HAP-1 (cell line): ENCODE measurements around the gene MAGI2.

Source experiments
- DNase-seq, 2 experiments: peaks; one replicate each; pipeline ENCODE4 v3.0.0-alpha.2; 2016 to 2020; ENCODE audit warnings: low spot score in 2 of 2
- H3K27me3 ChIP-seq: fragments of 250-450 bp; sonication (Bioruptor Pico); 2 replicates; pipeline ENCODE4 v1.5.1; 2020; ENCODE audit warnings: low read depth, mild to moderate bottlenecking, moderate library complexity
- H3K36me3 ChIP-seq: fragments of 250-450 bp; sonication (Bioruptor Pico); replicated peaks from 2 replicates; pipeline ENCODE4 v1.5.1; 2020; ENCODE audit warnings: mild to moderate bottlenecking
- H3K4me1 ChIP-seq: fragments of 250-450 bp; sonication (Bioruptor Pico); 2 replicates; pipeline ENCODE4 v1.5.1; 2020; ENCODE audit warnings: mild to moderate bottlenecking
- H3K4me3 ChIP-seq: fragments of 250-450 bp; sonication (Bioruptor Pico); 2 replicates; pipeline ENCODE4 v1.5.1; 2020; ENCODE audit warnings: mild to moderate bottlenecking, moderate library complexity
- H3K9me3 ChIP-seq: fragments of 250-450 bp; sonication (Bioruptor Pico); 2 replicates; pipeline ENCODE4 v1.5.1; 2020; ENCODE audit warnings: mild to moderate bottlenecking, moderate library complexity
- in situ Hi-C: fragments of 300-500 bp; cut with MboI; formaldehyde crosslinking; loops from 3 replicates; pipeline ENCODE4 v1.14.3; 2020; ENCODE audit warnings: low sequenced_read_pairs, inconsistent platforms, mixed read lengths

Gene MAGI2

DNA sequence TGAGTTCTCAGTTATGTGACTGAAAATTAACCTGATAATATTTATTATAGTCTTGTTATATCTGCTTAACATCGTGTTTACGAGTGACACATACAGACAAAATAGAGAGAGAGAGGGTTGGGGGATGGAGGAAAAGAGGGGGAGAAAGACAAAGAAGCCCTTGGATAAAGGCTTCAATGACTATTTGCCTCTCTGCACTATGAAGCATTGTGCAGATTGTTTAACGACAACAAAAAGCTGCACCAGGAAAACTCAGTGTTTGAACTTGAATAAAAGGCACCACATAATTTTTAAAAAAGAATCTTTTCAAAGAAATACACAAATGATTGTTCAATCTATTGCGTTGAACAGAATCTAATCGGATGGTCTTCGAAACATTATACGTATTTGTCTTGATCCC is 27.8 kb downstream of the MAGI2 start:
- Histone ChIP-seq H3K4me1 (no peaks in the 10 kb centered on the region), H3K27me3 (no peaks in the 10 kb centered on the region), H3K36me3 (no peaks in the 10 kb centered on the region), H3K9me3 (no peaks in the 10 kb centered on the region), H3K4me3 (no peak overlapping the region)
- in situ Hi-C loops = no loop called here
- no peak for DNase-seq

DNA sequence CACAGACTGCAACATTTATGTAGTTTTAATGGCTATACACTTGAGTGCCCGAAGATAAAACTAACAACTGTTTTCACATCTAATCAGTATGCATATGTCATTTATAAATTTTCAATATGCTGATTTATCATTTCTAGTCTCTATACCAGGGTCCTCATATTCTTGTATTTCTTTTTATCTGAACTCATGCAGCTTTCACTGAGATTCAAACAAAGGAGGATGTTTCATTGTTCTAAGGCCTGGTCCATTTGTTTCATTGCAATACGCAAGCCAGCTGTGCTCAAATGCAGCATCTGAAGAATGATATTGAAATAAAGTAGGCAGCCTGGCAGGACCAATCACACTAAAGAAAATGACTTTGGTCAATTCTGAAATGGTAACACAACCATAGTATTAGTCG is 31.7 kb downstream of the MAGI2 start:
- Histone ChIP-seq H3K4me1 (no peaks in the 10 kb centered on the region), H3K27me3 (no peaks in the 10 kb centered on the region), H3K9me3 (no peaks in the 10 kb centered on the region), H3K36me3 (no peaks in the 10 kb centered on the region), H3K4me3 (no peak overlapping the region)
- in situ Hi-C loops = no loop called here
- no peak for DNase-seq

DNA sequence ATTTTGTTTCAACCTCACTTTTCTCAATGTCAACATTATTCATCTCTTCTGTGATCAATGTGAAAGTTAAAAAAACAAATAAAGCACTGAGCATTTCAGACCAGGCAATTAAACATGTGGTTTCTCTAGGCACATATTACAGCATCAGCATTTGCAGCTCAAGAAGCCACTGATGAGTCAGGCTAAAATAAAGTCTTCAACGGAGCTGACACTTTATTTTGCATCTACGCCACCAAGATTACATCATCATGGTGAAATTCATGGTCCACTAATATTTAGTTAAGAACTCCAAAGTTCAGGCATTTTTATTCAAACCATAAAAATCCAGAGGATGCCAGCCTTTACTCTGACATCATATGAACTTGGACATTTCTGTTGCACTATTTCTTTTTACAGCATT is 33.0 kb downstream of the MAGI2 start:
- no peaks in the 10 kb centered on the region for H3K27me3 ChIP-seq
- no peaks in the 10 kb centered on the region for H3K36me3 ChIP-seq
- no peak overlapping the region for H3K4me3 ChIP-seq
- no peak for DNase-seq
- H3K9me3 ChIP-seq = no peaks in the 10 kb centered on the region
- no peaks in the 10 kb centered on the region for H3K4me1 ChIP-seq
- in situ Hi-C loops = no loop called here

DNA sequence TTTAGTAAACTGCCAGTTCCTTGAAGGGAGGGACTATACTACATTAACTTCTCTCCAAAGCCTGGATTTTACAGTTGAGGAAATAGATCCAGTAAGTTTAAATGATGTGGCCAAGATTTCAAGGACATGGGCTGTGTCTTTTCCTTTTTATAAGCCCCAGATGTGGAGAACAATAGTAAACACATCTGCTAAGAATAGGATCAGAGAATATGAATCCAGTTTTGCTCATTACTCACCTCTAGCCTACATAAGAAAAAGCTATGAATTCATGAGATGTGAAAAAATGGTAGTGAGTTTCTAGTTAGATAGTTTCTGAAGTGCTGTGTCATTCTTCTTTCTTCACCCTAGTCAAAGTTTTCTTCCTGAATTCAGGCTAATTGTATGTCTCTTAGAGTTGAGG is 38.6 kb downstream of the MAGI2 start:
- H3K27me3 ChIP-seq = no peaks in the 10 kb centered on the region
- in situ Hi-C loops = no loop called here
- H3K4me1 ChIP-seq = no peaks in the 10 kb centered on the region
- DNase-seq = no peak
- no peak overlapping the region for H3K4me3 ChIP-seq
- no peaks in the 10 kb centered on the region for H3K36me3 ChIP-seq
- no peaks in the 10 kb centered on the region for H3K9me3 ChIP-seq

DNA sequence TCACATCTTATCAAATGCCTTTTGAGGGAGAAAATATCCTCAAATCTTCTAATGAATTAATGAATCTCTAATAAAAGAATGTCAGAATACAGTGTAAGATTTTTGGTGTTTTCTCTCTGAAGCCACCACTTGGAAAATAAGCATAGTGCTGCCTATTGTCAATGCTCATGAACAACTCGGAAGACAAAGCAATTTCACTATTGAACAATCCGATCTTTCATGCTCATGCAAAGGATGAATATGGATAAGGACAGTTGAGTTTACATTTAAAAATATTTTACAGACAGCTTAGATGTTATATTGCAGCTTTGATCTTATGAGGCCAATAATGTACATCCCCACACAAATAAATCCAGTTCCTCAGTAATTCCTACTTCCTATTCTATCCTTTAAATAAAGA is 40.6 kb downstream of the MAGI2 start:
- in situ Hi-C loops = no loop called here

DNA sequence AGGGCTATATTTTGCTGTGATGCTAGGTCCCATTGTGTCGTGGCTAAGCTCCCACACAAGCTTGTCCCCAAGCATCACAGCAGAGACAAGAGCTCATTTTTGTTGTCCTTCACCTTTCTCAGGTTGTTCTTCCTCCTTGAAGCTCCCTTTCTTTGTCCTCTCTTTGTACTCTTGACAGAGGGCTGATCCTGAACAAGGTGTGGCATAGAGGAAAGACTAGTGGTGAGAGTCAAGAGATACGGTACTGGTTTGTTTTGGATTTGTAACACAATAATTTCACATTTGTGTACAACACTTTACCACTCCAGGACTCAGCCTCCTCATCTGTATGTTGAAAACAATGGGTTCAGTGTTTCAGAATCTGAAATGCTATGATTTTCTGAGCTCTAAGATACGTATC is 41.0 kb downstream of the MAGI2 start:
- no peak overlapping the region for H3K4me3 ChIP-seq
- H3K36me3 ChIP-seq = no peaks in the 10 kb centered on the region
- H3K27me3 ChIP-seq = no peaks in the 10 kb centered on the region
- no peaks in the 10 kb centered on the region for H3K4me1 ChIP-seq
- H3K9me3 ChIP-seq = no peaks in the 10 kb centered on the region
- DNase-seq = no peak
- in situ Hi-C loops = no loop called here

More for the DNA sequence above, 40.6 kb downstream of the MAGI2 start:
- Histone ChIP-seq H3K27me3 (no peaks in the 10 kb centered on the region), H3K9me3 (no peaks in the 10 kb centered on the region), H3K4me1 (no peaks in the 10 kb centered on the region), H3K4me3 (no peak overlapping the region), H3K36me3 (no peaks in the 10 kb centered on the region)
- no peak for DNase-seq

DNA sequence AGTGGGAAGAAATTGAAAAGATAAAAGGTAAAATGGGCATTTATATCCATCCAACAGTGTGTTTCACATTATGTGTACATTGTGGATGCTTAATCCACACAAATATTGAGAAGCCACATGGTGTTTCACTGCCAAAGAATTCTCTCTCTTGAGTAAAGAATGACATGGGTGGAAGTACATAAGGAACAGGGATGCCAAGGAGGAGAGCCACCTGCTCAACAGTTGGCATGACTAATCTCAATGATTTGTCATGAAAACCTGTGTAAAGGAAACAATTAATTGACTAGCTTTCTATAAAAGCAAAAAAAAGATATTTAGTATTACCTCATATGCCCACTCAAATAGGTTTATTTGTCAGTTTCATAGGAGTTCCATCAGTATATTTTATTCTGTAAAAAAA is 43.1 kb downstream of the MAGI2 start:
- in situ Hi-C loops = no loop called here
- no peak for DNase-seq
- Histone ChIP-seq H3K4me1 (no peaks in the 10 kb centered on the region), H3K4me3 (no peak overlapping the region), H3K9me3 (no peaks in the 10 kb centered on the region), H3K27me3 (no peaks in the 10 kb centered on the region), H3K36me3 (no peaks in the 10 kb centered on the region)

DNA sequence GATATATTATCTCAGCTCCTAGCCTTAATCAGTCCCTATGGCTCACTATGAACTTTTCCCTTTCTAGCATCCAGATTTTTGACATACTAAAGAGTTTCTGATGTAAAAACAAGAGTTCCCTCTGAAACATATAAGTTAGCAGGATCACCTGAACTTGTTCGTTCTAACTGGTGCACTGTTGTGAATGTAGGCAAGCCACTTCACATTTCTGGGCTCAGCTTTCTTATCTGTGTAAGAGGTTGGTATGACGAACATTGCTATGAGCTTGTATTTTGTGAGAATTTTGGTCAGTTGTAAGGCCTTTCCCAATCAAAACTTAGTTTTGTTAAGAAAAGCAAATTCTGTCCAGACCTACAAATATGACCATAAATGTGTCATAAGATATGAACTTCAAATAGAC is 46.1 kb downstream of the MAGI2 start:
- Histone ChIP-seq H3K4me3 (no peak overlapping the region), H3K27me3 (no peaks in the 10 kb centered on the region), H3K9me3 (no peaks in the 10 kb centered on the region), H3K4me1 (no peaks in the 10 kb centered on the region), H3K36me3 (no peaks in the 10 kb centered on the region)
- in situ Hi-C loops = no loop called here
- DNase-seq = no peak

DNA sequence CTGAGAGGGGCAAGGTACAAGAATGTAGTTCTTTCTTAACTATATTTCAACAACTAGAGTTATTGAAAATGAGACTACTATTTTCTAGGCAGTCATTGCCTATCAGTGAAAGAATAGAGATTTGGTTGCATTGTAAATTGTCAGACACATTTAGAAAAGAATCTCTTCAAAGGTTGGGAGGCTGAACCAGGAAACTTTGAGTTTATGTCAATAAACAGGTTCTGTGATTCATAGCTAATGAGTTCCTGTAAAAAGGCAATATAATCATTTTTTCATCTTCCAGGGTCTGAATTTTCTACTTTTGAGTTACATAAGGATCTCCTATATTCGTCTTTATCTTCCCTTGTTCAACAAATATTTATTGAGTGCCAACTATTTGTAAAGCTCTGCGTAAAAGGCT is 47.1 kb downstream of the MAGI2 start:
- DNase-seq = no peak

DNA sequence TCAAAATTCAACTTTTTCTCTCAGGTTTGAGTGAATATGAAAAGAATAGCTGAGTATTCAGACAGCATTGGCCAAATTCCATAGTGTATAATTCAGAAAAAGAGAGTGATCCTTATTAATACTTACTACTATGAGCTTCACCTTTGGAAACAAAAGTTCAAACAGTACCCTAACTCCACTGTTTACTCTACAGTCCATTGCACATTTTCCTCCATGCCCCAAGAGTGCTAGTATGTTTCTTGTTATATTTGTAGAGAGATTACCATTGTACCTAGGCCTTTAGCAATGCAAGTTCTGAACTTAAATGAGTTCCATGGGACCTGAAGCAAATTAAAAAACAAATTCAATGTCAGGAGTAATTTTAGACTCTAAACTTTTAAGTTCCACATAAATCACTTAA is 48.1 kb downstream of the MAGI2 start:
- H3K9me3 ChIP-seq = no peaks in the 10 kb centered on the region
- in situ Hi-C loops = no loop called here
- no peaks in the 10 kb centered on the region for H3K36me3 ChIP-seq
- H3K27me3 ChIP-seq = no peaks in the 10 kb centered on the region
- H3K4me1 ChIP-seq = no peaks in the 10 kb centered on the region
- no peak for DNase-seq
- no peak overlapping the region for H3K4me3 ChIP-seq

More for the DNA sequence above, 47.1 kb downstream of the MAGI2 start:
- Histone ChIP-seq H3K27me3 (no peaks in the 10 kb centered on the region), H3K9me3 (no peaks in the 10 kb centered on the region), H3K4me3 (no peak overlapping the region), H3K4me1 (no peaks in the 10 kb centered on the region), H3K36me3 (no peaks in the 10 kb centered on the region)
- in situ Hi-C loops = no loop called here

DNA sequence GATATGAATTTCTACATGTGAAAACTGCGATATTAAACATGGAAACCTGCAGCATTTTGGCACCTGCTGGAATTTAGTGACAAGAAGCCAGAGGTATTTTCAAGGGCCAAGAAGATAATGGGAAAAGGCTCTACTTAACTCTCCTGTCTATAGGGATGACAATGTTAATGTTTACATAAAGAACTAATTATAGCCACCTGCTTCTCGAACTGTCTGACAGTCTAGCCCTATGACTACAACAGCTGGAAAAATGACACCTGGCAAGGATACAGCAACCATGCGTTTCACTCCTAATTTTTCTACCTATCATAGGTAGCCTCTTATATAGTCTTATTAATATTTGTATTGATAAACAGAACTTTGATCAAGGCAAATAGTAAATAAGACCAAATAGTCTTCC is 49.6 kb downstream of the MAGI2 start:
- in situ Hi-C loops = no loop called here
- H3K4me3 ChIP-seq = no peak overlapping the region
- H3K36me3 ChIP-seq = no peaks in the 10 kb centered on the region
- no peak for DNase-seq
- no peaks in the 10 kb centered on the region for H3K27me3 ChIP-seq
- H3K4me1 ChIP-seq = no peaks in the 10 kb centered on the region
- no peaks in the 10 kb centered on the region for H3K9me3 ChIP-seq

DNA sequence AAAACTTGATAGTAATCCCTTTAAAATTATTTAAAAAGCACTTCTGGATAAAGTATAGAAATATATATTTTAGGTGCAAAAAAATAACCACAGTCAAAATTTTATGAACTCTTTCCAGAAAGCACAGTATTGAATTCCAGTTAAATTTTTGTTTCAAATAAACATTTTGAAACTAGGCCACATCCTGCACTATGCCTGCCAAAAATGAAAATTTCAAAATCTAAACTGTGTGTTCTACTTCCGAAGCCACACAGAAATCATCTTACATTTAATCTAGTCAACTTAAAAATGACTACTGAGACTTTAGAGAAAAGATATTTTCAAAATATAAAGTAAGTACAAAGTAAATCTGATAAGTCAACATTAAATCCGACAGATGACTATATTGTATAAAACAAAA is 50.0 kb downstream of the MAGI2 start:
- no peak for DNase-seq
- H3K36me3 ChIP-seq = no peaks in the 10 kb centered on the region
- in situ Hi-C loops = no loop called here
- H3K4me3 ChIP-seq = no peak overlapping the region
- no peaks in the 10 kb centered on the region for H3K27me3 ChIP-seq
- H3K9me3 ChIP-seq = no peaks in the 10 kb centered on the region
- H3K4me1 ChIP-seq = no peaks in the 10 kb centered on the region

DNA sequence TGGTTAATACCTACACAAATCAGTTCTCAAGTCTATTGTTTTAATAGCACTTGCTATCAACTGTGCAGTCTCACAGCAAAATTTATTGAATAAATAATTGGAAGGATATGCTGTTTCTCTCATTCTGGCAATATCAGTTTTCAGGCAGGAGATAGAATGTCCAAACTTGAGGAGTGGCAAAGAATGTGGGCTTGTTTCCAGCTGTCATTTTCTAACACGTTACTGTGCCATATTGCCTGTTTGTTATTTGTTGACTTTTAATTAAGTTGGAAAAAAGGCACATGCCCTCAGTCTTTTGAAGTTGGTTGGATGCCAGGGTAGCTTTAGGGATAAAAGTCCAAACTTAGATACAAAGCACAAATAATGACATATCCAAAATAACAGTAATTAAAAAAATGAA is 52.2 kb downstream of the MAGI2 start:
- Histone ChIP-seq H3K9me3 (no peaks in the 10 kb centered on the region), H3K36me3 (no peaks in the 10 kb centered on the region), H3K4me3 (no peak overlapping the region), H3K27me3 (no peaks in the 10 kb centered on the region), H3K4me1 (no peaks in the 10 kb centered on the region)
- DNase-seq = no peak
- in situ Hi-C loops = no loop called here

DNA sequence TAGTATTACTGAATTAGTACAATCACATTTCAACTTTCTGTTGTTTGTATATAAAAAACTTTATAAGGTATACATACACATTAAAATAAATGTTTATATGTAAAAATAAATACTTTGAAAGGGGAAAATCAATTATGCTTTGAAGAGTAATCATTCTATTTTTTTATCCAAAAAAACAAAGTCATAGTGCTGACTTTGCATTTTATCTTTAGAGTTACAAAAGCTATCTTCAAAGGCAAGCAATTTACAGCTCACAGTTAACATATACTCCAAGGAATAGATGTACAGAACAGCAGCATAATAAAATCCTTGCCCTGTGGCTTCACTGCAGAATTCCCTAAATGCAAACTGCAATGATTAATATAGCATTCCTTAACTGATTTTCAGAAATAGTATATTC is 53.2 kb downstream of the MAGI2 start:
- no peak for DNase-seq
- in situ Hi-C loops = no loop called here
- no peaks in the 10 kb centered on the region for H3K27me3 ChIP-seq
- H3K36me3 ChIP-seq = no peaks in the 10 kb centered on the region
- H3K4me1 ChIP-seq = no peaks in the 10 kb centered on the region
- no peak overlapping the region for H3K4me3 ChIP-seq
- no peaks in the 10 kb centered on the region for H3K9me3 ChIP-seq

DNA sequence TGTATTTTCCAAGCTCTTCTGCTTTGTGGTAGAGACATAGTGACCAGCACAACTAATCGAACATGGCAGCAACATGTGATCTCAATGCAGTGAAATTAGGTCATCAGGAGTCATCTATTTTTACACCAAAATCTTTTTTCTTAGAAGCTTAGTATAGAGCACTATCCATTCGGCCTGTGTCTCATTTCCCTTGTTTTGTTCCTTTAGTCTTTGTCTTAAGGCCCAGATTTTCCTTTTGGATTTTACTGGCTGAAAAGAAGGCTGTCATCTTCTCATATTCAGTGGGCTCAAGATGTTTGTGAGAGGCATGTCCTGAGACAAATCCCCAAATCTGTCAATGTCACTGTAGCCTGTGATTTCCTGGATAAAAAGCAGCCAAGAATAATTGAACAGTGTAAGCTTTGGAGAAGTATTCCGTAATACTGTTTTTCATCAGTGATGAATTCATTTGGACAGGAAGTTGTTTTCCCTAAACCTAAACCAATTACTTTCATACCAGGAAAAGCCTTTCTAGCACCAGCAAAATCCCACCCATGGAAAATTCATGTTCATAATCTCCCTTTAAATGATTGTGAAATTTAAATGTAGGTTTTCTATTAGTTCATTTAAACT is 55.2 kb downstream of the MAGI2 start:
- no peaks in the 10 kb centered on the region for H3K4me1 ChIP-seq
- no peaks in the 10 kb centered on the region for H3K9me3 ChIP-seq
- no peaks in the 10 kb centered on the region for H3K36me3 ChIP-seq
- no peaks in the 10 kb centered on the region for H3K27me3 ChIP-seq
- no peak overlapping the region for H3K4me3 ChIP-seq
- in situ Hi-C loops = no loop called here
- no peak for DNase-seq
